A549 (cell line): ENCODE results near the gene RNF152.

Source experiments
- CTCF ChIP-seq: fragments of >200 bp; sonication (Bioruptor Twin); formaldehyde crosslinking; IDR thresholded peaks from 3 replicates; pipeline ENCODE4 v1.5.1; 2016
- PHF8 ChIP-seq: fragments of 200-600 bp; sonication (generic); IDR thresholded peaks from 2 replicates; pipeline ENCODE4 v1.6.1; 2016; ENCODE audit warnings: low read depth, mild to moderate bottlenecking, antibody characterized with exemption, moderate library complexity, borderline replicate concordance
- RAD21 ChIP-seq, 2 experiments: fragments of >200 bp in 1 of 2; sonication (Bioruptor Twin) in 1 of 2; formaldehyde crosslinking in 1 of 2; IDR thresholded peaks in 1 of 2; conservative IDR thresholded peaks in 1 of 2; 2 replicates in 1 of 2; 3 replicates in 1 of 2; pipeline ENCODE4 v1.6.1; 2012 to 2018; ENCODE audit warnings: inconsistent platforms in 1 of 2
- SMC3 ChIP-seq: fragments of >200 bp; sonication (Bioruptor Twin); formaldehyde crosslinking; IDR thresholded peaks from 3 replicates; pipeline ENCODE4 v1.6.1; 2018; ENCODE audit warnings: inconsistent platforms
- TF ChIP-seq, protein P1 (sequence below): fragments of 450-650 bp; IDR thresholded peaks from 2 replicates; pipeline ENCODE4 v1.6.1; 2014; ENCODE audit warnings: antibody characterized with exemption

- TF ChIP-seq, protein P1, sequence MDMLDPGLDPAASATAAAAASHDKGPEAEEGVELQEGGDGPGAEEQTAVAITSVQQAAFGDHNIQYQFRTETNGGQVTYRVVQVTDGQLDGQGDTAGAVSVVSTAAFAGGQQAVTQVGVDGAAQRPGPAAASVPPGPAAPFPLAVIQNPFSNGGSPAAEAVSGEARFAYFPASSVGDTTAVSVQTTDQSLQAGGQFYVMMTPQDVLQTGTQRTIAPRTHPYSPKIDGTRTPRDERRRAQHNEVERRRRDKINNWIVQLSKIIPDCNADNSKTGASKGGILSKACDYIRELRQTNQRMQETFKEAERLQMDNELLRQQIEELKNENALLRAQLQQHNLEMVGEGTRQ = no peak
- TF ChIP-seq CTCF (peak; percentile 50), PHF8 (no peak), SMC3 (peak; percentile 53), RAD21 (conservative IDR thresholded peaks at IDR 0.05 in 1 of 2, IDR thresholded peaks at IDR 0.05 in 1 of 2) (peak; percentile 35 to 48; a peak in 4 of 5 replicates)
Observed at GRCh38 chr18:61901323-61901986, 8.6 kb upstream of the RNF152 start.
